Subcutaneous adipose tissue (tissue), 4 donors: ENCODE data around the gene CXXC5. TPM values are rescaled to one million over a fixed set of nuclear protein-coding genes. Genes with fewer than 3 reads are reported as not detected.

Source experiments
- CTCF ChIP-seq: fragments of 450-650 bp; IDR thresholded peaks from one replicate; pipeline ENCODE4 v1.5.1; 2016; ENCODE audit warnings: low read depth, mild to moderate bottlenecking, control low read depth, antibody characterized with exemption, moderate library complexity
- total RNA-seq, 4 donors: library from RNA; depleted of rRNA; stranded (reverse); fragments of >200 nt; gene quantifications; one replicate each; pipeline ENCODE4 v1.1.0, GENCODE V29; 2016

CXXC5 gene
- total RNA-seq, 4 donors from 2014 or later = 19.1 to 68.4 (median 45.7) TPM

DNA sequence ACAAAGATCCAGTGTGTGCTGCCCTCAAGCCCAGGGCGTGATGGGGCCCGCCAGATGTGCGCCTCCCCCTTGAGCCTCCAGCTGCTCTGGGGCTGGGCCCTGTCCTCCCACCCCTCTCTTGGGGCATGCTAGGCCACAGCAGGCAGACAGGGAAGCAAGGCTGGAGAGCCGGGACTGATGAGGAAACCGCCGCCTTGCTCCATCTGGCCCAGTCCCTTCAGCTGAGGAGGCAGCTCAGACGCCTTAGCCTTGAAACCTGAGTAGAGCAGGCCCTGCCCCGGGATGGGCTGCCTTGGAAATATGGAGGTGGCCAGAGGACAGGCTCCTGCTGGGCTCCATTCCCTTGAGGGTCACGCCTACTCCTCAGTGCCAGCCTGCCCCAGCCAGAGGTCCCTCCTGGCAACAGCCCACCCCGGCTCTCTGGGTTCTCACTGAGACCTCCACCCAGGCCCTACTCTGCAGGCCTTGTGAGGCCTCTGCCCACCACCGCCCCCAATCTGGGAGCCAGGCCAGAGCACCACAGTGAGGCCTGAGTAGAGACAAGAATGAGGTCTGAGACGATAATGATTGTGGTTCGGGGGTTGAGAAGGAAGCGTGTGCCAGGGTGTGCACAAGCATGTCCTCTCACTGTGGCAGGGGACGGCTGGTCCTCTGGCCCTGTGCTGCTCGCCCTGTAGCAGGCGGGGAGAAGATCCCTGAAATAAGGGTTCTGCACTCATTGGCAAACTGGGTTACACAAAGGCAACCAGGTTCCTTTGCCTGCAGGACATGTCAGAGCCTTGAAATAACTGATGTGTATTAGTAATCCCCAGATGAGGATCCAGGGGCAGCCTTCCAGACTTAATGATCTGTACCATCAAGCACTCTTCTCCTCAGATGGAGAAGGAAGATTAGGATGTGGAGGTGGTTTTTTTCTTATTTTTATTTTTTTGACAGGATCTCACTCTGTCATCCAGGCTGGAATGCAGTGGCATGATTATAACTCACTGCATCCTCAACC, 30.9 kb downstream of the CXXC5 start:
- TF ChIP-seq CTCF = no peak

- no peak for TF ChIP-seq CTCF
Measured at GRCh38 chr5:139680368-139681111, 32.4 kb downstream of the CXXC5 start.

- no peak for TF ChIP-seq CTCF
Measured at GRCh38 chr5:139681112-139681458, 32.9 kb downstream of the CXXC5 start.

GRCh38 chr5:139681466-139681865, 33.3 kb downstream of the CXXC5 start:
- TF ChIP-seq CTCF = no peak

- no peak for TF ChIP-seq CTCF
Measured at GRCh38 chr5:139682016-139682975, 34.1 kb downstream of the CXXC5 start.

GRCh38 chr5:139683295-139684271, 35.4 kb downstream of the CXXC5 start:
- no peak for TF ChIP-seq CTCF
